Fibroblast of the aortic adventitia (primary cell): ENCODE measurements around the gene ARHGAP9. TPM values are rescaled to one million over a fixed set of nuclear protein-coding genes. Genes with fewer than 3 reads are reported as not detected.

ENCODE experiments used
- DNase-seq: peaks from one replicate; pipeline ENCODE4 v3.0.0-alpha.2; 2010; ENCODE audit warnings: low read depth
- H3K4me3 ChIP-seq: 2 replicates; pipeline ENCODE4 v1.5.1; 2011; ENCODE audit warnings: low read depth, mild to moderate bottlenecking, control low read depth, low read length, moderate library complexity
- CTCF ChIP-seq: IDR thresholded peaks from 2 replicates; pipeline ENCODE4 v1.5.1; 2011; ENCODE audit warnings: mild to moderate bottlenecking, low read length, control low read depth, inconsistent platforms; ENCODE audit not compliant: insufficient read depth
- total RNA-seq: library from RNA; depleted of rRNA; stranded (reverse); fragments of >200 nt; gene quantifications from 2 replicates; pipeline ENCODE4 v1.2.3, GENCODE V29; 2012; ENCODE audit warnings: low replicate concordance

The ARHGAP9 gene
- total RNA-seq, 1 donor: 0.18 TPM

DNA sequence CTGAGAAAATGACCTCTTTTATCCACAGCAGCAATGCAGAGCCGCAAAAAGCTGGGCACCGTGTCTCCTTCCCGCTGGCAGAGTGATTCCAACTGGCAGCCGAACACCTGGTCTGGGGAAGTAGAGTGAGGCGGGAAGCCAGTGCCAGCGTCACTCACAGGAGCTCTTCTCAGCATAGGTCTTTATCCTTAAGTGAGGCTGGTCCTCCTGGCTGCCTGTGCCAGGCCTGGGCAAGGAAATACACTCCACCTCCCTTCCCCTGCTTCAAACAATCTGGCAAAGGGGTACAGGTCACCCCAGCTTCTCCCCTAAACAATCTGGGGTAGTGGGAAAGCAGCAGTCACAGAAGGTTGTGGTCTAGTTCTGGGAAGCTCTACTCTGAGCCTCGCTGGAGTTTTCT lies 4.8 kb downstream of the ARHGAP9 start:
- no peak for TF ChIP-seq CTCF
- DNase-seq: no peak
- no peak overlapping the region for H3K4me3 ChIP-seq

DNA sequence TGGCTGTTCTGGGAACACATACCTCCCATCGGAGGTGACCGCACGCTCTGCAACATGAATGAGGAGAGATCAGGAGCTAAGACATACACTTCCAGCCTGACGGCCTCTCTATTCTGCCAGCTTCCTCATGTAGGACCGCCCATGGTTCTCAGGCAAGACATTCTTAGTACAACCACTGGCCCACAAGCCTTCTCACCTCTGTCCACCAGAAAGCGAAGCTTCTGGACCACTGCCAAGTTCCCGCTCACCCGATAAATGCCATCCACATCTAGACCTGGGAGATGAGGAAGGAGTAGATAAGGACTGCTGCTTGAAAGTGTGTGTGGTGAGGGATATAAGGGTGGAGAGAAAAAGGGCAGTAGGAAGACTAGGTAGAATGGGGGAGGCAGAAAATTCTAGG lies 5.2 kb downstream of the ARHGAP9 start:
- no peak for DNase-seq
- no peak for TF ChIP-seq CTCF

DNA sequence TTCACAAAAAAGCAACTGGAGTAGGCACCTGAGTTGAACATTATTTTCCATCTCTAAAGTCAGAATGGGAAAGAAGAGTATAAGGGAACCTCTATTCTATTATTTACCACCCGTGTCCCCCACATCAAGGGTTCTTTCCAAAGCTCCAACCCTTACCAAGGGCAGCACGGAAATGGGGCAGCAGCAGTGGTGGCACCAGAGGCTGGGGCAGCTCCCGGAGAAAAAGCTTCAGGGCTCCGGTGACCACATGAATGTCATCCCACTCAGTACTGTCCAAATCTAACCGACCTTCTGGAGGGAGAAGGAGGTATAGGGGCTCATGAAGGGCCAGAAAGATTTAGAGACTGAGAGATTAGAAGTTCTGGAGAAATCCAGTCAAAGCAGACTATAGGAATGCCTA lies 5.8 kb downstream of the ARHGAP9 start:
- H3K4me3 ChIP-seq: no peak overlapping the region
- TF ChIP-seq CTCF: no peak
- DNase-seq: no peak

More for the DNA sequence above, 5.2 kb downstream of the ARHGAP9 start:
- H3K4me3 ChIP-seq: no peak overlapping the region

DNA sequence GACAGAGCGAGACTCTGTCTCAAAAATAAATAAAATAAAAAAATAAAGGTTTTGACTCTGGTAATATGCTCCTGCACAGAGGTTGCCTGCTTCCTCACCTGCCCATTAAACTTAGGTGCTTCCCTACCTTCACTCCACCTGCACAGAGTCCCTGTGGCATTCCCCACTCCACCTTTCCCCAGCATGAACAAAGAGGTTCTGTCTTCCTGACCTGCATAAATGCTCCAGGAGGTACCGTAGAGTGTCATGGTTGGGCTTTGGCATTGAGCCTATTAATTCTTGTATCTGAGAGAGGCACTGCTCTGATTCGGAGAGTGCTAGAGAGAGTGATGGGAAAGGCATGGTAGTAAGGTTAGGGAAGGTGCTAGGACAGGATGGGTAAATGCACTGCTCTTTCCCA lies 6.3 kb downstream of the ARHGAP9 start:
- DNase-seq: no peak
- no peak overlapping the region for H3K4me3 ChIP-seq
- no peak for TF ChIP-seq CTCF

GRCh38 chr12:57472391-57472790 lies 7.3 kb downstream of the ARHGAP9 start:
- no peak for TF ChIP-seq CTCF
- no peak overlapping the region for H3K4me3 ChIP-seq
- DNase-seq: no peak

GRCh38 chr12:57471661-57472060 lies 8.0 kb downstream of the ARHGAP9 start:
- no peak for DNase-seq
- no peak overlapping the region for H3K4me3 ChIP-seq
- no peak for TF ChIP-seq CTCF

- TF ChIP-seq CTCF: no peak
- DNase-seq: no peak
- H3K4me3 ChIP-seq: no peak overlapping the region
Measured at GRCh38 chr12:57470970-57471656, 8.6 kb downstream of the ARHGAP9 start.
